HG03064 (cell line): ENCODE measurements around the gene RBMS3.
"Not testable (repeated sequence)": the region's sequence is repeated elsewhere in the genome, so short reads cannot be mapped to it uniquely, and the experiment has no call there.

Experiments
- ATAC-seq: cut with Tn5 transposase; IDR thresholded peaks from one replicate; pipeline ENCODE4 v1.9.1; 2021; ENCODE audit warnings: low read depth; ENCODE audit not compliant: unreplicated experiment

RBMS3 gene

DNA sequence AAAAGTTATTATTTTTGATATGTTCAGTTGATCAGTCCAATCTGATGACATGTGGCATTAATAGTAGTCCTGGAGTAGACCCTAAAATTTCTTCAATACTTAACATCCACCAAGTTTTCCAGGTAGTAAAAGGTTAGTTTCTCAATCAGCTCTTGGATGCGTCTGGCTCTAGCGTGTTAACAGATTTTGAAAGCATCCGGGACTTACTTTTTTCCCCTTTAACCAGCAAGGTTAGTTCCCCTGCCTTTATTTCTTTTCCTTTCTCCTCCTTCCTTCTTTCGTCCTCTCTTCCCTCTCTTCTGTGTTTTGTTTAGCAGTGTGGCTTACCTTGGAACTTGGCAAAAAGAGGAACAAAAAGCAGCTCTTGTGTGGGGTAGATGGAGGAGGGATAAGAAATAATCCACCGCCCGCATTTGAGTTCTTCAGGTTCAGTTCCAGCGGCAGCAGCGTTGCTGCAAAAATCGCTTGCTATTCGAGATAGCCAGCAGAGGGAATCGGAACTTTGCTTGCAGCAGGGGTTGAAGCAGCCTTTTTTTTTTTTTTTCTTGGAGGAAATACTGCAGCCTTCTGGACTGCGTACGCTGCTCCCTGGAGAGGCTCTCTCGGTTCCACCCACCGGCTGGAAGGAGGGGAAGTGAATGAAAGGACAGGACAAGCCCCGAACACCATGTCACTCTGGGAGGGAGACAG is at the start of gene RBMS3:
TSS of gene RBMS3 (plus strand) at position 668 of the 690 bp plus-strand sequence.
- no peak for ATAC-seq

DNA sequence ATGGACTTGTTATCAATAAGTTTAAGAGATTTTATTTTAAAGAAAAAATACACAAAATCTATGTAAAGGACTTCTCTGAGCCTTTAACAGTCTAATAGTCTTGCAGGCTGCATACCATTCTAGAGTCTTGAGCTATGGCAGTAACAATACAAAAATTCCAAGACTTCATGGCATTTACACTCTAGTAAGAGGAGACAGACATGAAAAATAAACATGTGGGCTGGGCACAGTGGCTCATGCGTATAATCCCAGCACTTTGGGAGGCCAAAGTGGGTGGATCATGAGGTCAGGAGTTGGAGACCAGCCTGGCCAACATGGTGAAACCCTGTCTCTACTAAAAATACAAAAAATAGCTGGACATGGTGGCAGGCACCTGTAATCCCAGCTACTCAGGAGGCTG is 47.7 kb upstream of the RBMS3 start:
- ATAC-seq = not testable (repeated sequence)

DNA sequence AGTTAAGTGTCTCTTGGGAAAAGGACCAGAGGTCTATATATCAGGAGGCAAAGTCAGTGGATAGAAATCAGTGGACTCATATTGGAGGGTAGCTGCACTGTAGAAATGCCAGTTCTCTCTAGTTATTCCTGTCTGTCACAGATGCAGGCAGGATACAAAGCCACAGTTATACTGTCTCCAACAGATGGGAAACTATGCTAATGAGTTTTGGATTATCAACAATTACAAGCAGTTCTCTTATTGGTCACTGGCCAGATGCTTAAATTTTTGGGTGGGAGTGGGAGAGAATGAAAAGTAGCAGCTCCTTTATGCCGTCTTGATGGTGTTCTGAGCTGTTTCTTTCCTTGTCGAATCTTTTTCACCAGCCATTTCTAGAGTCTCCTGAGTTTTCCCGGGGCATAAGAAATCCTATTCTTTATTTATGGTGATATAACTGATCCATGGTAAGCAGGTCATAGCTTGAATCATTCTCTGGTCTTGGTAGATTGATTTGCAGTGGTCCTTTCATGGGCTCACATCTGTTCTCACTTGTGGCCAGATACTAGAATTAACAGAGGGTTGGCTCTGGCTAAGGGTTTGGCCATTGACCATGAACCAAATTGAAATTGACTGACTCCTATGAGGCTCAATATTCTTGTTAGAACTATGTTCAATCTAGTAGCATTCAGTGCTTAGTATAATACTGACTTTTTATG is 44.6 kb upstream of the RBMS3 start:
- no peak for ATAC-seq

DNA sequence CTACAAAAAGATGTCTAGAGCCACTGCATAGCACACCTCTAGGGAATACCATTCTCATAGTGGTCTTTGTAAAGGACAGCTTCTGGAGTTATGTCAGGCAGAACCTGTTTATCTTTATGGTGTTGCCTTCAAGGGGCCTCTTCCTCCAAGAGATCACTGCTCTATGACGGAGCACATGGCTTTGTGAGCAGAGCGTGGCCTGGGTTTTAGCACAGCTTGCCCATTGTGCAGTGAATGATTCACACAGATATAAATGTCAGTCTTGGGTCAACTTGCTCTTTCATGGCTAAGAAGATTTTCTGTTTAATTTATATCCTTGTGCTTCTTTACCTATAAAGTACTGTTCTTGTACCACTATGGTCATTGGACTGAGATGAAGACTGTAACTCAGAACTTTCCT is 41.5 kb upstream of the RBMS3 start:
- ATAC-seq = no peak

DNA sequence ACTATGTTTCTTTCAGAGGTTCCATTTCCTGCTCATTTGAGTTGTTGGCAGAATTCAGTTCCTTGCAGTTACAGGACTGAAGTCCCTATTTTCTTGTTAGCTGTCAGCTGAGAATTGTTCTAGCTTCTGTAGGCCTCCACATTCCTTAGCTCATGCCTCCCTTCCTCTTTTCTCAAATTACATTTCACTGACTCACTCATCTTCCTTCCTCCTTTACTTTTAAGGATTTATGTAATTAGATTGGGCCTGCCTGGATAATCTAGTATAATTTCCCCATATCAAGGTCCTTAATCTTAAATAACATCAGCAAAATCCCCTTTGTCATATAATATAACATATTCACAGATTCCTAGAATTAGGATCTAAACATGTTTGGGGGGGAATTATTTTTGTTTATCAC is 40.6 kb upstream of the RBMS3 start:
- ATAC-seq = no peak

DNA sequence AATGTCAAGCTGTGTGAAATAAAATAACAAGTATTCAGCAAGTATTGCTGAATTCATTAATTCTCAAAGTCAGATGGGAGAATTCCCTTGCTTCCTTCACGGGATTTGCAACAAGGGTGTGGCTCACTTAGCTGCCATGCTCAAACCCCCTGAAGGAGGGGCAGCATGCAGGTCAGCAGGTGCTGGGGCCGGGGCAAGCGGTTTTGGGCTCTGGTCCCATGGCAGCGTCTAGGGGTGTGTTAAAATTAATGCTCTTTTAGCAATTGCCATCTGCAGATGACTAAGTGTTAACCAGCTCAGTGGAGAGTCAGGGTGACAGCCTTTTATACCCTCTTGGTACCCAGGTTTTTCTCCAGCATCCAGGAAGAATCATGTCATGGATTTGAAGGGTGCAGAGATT is 40.0 kb upstream of the RBMS3 start:
- no peak for ATAC-seq

DNA sequence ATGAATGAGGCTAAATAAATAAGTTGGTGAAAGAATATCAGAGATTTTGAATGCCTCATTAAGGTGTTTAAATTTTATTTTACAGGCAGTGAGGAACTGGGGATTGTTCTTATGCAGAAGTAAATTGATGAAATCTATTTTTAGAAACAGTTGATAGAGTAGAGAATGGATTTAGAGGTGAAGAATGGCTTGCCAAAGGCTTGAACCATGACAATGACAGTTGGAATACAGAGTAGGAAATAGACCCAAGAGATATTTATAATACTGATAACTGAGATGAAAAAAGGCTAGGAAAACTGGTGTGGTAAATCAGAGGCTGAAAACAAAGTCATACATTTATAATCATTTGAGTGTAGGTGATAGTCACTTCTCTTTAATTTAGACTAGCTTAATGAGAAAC is 39.0 kb upstream of the RBMS3 start:
- no peak for ATAC-seq

DNA sequence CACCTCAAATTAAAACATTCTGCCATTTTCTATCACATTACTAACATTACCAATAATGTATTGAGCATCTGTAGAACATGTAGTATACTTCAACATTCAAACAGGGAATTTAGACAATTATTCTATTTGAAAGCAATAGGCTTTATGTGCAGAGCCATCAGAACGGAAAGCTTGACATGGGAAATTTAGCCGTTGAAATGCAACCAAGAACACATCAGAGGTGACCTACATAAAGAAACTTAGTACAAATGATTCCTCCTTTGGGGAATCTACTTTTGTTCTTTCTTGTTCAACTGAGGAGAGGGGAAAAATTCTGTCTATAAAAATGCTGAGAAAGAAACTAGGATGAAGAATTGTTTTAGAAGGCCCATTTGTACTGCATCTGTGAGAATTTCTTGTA is 38.6 kb upstream of the RBMS3 start:
- no peak for ATAC-seq

DNA sequence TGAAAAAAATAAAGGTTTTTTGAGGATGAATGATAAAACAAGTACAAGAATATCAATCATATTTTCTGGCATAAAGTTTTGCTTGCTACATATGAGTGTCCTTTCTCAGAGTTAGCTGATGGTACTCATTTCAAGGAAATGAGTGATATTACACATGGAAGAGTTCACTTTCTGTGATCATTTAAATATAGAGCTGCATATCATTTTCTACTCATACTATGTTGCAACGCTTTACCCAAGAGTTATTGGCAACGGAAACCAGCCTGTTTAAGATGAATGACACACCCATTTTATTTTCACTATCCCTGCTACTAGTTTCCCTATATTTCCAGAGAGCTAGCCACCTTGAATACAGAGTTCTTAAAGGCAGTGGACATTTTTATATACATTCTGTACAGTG is 35.4 kb upstream of the RBMS3 start:
- ATAC-seq = no peak

DNA sequence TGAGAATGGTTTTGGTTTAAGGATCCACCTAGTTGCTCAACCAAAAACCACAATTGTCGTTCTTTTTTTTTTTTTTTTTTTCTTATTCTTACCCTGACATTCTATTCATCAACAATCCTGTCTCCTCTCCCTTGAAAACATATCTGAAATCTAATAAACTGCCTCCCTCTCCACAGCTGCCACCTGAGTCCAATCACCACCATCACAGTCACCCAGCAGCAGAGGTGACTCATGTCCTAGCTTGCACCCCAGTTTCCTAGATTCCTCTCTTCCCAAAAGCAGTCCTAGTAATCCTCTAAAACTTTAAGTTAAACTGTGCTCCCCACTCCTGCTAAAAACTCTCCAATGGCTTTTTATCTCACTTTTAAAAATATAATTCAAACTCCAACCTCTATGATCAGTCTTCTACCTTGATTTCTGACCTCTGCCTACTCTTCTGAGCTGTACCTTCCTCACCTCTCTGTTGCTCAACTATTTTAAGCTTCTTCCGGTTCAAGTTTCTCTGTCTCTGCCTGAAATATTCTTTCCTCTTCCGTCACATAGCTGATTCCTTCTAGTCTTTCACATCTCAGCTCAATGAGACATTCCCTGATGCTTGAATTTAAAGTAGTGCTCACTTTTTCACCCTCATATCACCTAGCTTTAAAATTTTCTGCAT is 33.7 kb upstream of the RBMS3 start:
- ATAC-seq = no peak

DNA sequence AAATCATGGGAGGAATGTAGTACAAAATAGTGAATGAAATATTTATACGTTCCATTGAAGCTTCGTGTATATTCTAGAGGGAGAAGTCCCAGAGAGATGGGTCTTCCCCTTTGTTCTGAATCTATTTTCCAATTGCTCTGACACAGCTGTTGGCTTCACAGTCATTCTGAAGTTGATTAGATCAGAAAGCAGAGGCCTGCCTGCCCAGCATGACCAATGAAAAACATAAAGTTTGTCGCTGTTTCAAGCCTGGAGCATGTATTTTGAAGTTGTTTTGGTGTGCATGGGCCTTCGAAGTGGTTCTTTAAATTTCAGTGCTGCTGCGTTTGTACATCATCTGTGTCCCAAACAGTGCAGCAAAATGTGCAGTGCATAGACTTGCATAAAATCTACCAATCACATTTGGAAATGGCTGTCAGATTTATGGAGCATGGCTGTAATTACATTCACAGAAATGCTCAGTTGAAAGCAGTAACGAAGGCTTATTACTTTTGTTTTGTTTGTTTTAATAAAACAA is 31.0 kb upstream of the RBMS3 start:
- no peak for ATAC-seq

DNA sequence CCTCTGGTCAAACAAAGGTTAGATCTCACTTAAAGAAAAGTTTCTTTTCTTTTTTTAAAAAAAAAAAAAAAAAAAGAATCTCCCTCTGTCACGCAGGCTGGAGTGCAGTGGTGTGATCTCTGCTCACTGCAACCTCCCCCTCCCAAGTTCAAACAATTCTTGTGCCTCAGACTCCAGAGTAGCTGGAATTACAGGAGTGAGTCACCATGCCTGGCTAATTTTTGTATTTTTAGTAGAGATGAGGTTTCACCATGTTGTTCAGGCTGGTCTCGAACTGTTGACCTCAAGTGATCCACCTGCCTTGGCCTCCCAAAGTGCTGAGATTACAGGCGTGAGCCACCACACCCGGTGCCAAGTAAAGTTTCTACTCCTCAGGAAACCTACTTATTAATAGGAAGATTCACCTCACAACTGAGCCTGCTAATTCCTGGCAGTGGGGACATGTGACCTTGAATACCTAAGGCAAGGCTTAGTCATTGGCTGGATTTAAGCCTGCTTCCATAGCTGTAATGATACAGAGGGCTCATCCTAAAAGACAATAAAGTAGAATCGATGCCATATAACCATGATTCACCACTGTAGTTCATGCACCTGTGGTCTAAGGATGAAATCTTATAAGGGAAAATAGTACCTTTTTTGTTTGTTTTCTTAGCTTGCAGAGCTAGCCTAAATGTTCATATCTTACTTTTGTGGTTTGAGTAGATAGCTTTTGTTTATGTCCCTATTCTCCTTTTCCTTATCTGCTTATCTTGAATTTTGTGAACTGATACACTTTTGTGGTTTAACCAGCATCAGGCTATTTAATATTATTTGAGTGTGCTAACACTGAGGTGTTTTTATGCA is 24.8 kb upstream of the RBMS3 start:
- no peak for ATAC-seq

DNA sequence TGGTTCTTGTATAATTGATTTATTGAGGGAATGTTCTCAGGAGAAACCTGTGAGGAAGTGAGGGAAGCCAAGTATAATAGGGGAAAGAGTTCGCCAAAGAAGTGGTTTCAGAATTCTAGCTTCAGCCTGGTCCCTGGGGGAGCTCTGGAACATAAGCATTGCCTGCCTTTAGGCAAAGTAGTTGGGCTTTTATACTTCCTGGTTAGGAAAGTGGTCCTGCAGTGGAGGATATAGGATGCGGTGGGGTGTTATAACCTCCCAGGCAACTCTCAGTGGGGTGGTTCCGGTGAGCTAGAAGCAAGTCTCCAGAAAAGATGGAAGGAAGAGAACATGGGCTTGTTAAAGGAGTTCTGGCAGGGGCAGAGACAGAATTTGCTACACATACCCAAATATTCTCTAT is 22.7 kb upstream of the RBMS3 start:
- ATAC-seq = no peak

DNA sequence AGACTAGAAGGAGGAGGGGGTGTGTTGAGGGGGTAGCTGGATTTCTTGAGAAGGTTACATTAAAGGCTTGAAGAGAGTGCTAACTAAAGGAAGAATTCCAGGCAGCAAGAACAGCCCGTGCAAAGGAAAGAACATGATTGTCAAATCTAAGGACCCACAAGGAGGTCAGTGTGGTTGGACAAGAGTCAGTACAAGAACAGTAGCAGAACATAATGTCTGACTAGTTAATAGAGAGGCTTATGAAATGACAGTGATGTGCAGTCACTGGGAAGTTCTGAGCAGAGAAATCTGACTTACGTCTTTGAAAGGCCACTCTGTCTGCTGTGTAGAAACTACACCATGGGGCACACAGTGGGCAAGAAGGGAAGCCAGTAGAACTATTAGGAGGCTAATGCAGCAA is 19.8 kb upstream of the RBMS3 start:
- no peak for ATAC-seq

DNA sequence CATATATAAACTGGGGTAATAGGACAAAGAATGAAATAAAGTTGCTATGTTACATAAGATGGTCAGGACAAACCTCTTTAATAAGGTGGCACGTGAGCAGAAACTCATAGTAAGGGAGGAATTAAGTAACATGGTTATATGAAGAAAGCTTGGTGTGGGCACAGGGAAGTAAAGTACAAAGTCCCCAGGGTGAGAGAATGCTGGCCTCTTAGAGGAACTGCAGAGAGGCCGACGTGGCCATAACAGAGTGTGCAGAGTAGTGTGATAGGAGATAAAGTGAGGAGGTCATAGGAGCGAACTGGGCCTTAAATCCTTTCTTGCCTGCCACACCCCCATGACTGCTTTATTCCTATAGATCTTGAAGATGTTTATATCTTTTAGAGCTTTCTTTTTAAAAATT is 17.4 kb upstream of the RBMS3 start:
- ATAC-seq = no peak

DNA sequence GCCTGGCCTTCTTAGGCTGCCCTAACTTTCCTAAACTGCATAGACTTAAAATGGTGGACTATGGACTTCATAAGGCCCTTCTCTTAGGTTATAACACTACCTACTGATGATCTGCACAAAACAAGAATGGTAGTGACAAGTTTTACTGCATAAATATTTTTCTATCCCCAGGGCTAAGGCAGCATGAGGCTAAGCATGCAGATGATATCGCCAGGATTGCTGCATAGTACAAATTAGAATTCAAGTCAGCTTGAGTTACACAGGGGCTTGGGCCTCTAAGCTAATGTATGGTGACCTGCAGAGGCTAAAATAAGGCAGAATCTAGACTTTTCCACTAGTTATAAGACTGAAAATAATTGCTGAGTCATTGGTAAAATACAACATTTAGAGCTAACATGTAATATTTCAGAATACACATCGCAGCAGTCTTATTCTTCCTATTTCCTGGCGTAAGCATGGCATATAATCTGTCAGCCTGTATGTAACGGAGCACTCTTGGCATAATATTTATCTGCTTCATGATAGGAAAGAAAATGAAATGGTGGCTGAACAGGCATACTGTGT is 15.3 kb upstream of the RBMS3 start:
- no peak for ATAC-seq

DNA sequence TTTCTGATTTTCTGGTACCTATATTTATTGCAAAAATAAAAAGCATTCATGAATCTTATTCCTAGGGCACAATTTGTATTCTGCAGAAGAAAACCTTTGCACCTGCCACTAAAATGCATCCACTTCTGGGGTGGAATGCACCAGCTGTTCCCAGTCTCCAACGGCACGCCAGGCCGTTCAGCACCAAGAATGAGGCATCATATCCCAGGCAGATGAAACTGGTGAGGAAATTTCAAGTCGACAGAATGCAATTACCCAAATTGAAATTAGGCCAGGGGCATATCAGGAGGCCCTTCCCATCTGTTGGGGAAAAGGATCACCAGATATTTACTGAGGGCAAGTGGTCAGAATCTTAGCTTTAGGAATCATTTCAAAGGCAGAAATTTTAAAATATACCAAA is 13.6 kb upstream of the RBMS3 start:
- no peak for ATAC-seq

DNA sequence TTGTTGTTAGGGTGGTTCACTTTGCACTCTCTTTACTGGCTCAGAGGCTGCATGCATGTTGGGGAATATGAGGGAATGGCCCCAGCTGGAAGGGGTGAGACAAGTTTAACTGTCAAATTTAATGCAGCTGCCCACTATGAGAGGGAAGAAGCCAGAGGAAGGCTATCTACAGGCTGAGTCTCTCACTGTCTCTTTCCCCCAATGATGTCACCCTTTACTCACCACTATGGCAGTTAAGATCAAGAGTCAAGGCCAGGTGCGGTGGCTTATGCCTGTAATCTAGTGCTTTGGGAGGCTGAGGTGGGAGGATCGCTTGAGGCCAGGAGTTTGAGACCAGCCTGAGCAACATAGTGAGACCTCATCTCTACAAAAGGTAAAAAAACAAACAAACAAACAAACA is 12.2 kb upstream of the RBMS3 start:
- no peak for ATAC-seq

DNA sequence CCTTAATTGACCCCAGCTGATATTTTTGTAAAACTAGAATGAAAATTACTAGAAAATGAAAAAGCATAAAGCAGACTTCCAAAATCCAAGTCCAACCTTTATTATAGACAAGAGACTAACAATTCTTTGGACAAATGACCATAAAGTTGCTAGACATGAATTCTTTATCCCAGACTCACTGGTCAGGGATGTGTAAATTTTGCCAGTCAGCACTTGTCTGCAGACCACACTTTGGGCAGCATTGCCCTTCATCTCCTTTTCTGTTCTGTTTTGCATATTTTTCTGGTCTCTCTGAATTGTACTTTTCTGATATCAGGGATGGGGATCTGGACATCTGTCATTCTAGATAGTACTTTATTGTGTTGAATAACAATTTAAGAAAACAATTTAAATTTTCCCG is 10.1 kb upstream of the RBMS3 start:
- ATAC-seq = no peak

DNA sequence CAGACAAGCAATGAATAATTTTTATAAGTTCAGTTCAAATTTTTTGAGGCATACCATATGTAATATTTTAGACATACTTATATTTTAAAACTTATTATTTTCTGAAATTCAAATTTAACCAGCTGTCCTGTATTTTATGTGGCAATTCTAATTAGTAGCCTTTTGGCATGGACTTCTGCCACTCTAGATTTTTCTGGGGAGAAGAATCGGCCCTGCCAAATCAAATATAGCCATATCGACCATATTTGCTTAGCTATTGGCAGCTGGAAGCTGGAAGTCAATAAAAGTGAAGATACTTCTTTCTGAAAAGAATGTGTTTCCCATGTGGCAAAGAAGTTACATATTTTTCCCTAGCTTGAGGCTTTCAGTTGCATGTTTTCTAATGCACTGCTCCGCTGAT is 9.4 kb upstream of the RBMS3 start:
- no peak for ATAC-seq

DNA sequence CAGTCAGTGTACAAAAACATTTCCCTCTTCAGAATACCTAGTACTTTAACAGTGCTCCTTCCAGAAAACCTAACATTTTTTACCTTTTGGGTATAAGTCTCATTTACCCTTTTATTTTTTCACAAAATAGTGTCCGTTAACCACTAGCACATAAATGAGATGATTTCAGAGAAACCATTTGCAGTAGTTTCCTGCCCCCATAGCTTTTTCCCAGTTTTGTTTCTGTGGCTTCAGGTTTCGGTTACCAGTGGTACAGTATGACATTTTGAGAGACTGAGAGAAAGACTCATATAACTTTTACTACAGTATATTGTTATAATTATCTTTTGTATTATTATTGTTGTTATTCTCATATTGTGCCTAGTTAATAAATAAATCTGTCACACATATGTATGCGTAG is 6.2 kb upstream of the RBMS3 start:
- no peak for ATAC-seq
